Inflammatory macrophage treated with lipopolysaccharide for 1 hour (primary cell): ENCODE measurements around the gene MGA.

Experiments
- DNase-seq, 2 donors: peaks; one replicate each; pipeline ENCODE4 v3.0.0-alpha.2; 2020 to 2022

The MGA gene

GRCh38 chr15:41810651-41811431 is 150.6 kb downstream of the MGA start:
- no peak for DNase-seq

- peak; percentile 63 to 88 for DNase-seq
Observed at GRCh38 chr15:41811432-41812195, 151.4 kb downstream of the MGA start.

- no peak for DNase-seq
Observed at GRCh38 chr15:41812820-41813375, 152.7 kb downstream of the MGA start.

- no peak for DNase-seq
Observed at GRCh38 chr15:41813426-41813825, 153.2 kb downstream of the MGA start.

GRCh38 chr15:41814534-41814933 is 154.3 kb downstream of the MGA start:
- no peak for DNase-seq

- no peak for DNase-seq
Observed at GRCh38 chr15:41816788-41817187, 156.6 kb downstream of the MGA start.

- DNase-seq = no peak
Observed at GRCh38 chr15:41817327-41817726, 157.1 kb downstream of the MGA start.

- DNase-seq = no peak
Observed at GRCh38 chr15:41817781-41818180, 157.6 kb downstream of the MGA start.

GRCh38 chr15:41819455-41820050 is 159.3 kb downstream of the MGA start:
- no peak for DNase-seq

GRCh38 chr15:41820791-41821423 is 160.7 kb downstream of the MGA start:
- no peak for DNase-seq

GRCh38 chr15:41821831-41822230 is 161.6 kb downstream of the MGA start:
- DNase-seq = no peak

- no peak for DNase-seq
Observed at GRCh38 chr15:41822471-41822870, 162.3 kb downstream of the MGA start.
